HepG2 (cell line): Measurements from ENCODE around the gene TMEM44. TPM values are rescaled to one million over a fixed set of nuclear protein-coding genes. Genes with fewer than 3 reads are reported as not detected.
A peak's percentile ranks its signal among the peaks of the same experiment; 100 is the strongest.

Source experiments
- CSRNP2 ChIP-seq: sonication (generic); formaldehyde crosslinking; conservative IDR thresholded peaks from 2 replicates; pipeline ENCODE4 v1.8.0; 2022; ENCODE audit warnings: low read depth, missing genetic modification reagents
- GABPA ChIP-seq, 2 experiments: IDR thresholded peaks; 2 replicates each; pipeline ENCODE4 v1.6.1; 2011 to 2016; ENCODE audit warnings: low read depth in 2 of 2, low read length in 1 of 2, missing biosample characterization in 1 of 2, missing genetic modification characterization in 1 of 2
- HES4 ChIP-seq: sonication (generic); formaldehyde crosslinking; IDR thresholded peaks from 2 replicates; pipeline ENCODE4 v1.9.0; 2021; ENCODE audit warnings: mild to moderate bottlenecking, missing genetic modification reagents, borderline replicate concordance
- IRX3 ChIP-seq: sonication (generic); formaldehyde crosslinking; IDR thresholded peaks from 2 replicates; pipeline ENCODE4 v1.8.1; 2023; ENCODE audit warnings: mild to moderate bottlenecking, low read depth, missing genetic modification reagents, borderline replicate concordance
- MIER3 ChIP-seq: IDR thresholded peaks from 2 replicates; pipeline ENCODE4 v1.6.1; 2016; ENCODE audit warnings: missing compliant biosample characterization, borderline replicate concordance
- NCOA2 ChIP-seq: sonication (generic); formaldehyde crosslinking; IDR thresholded peaks from 2 replicates; pipeline ENCODE4 v1.8.0; 2022; ENCODE audit warnings: inconsistent platforms
- POLR2A ChIP-seq, 2 experiments: IDR thresholded peaks; 2 replicates each; pipeline ENCODE4 v1.6.1; 2011; ENCODE audit warnings: low read depth in 2 of 2, low read length in 2 of 2, mild to moderate bottlenecking in 1 of 2, moderate library complexity in 1 of 2; ENCODE audit not compliant: insufficient read depth in 1 of 2
- SOX6 ChIP-seq, 2 experiments: fragments of 450-650 bp in 1 of 2; sonication (generic) in 1 of 2; formaldehyde crosslinking in 1 of 2; IDR thresholded peaks; 2 replicates each; pipeline versions ENCODE4 v1.4.0 to v1.6.1; 2017 to 2020; ENCODE audit warnings: antibody characterized with exemption in 1 of 2, mild to moderate bottlenecking in 1 of 2, missing genetic modification reagents in 1 of 2
- TARDBP ChIP-seq: sonication (generic); formaldehyde crosslinking; IDR thresholded peaks from 2 replicates; pipeline ENCODE4 v1.8.0; 2022; ENCODE audit warnings: mild to moderate bottlenecking, missing genetic modification reagents
- ZHX1 ChIP-seq: sonication (generic); formaldehyde crosslinking; IDR thresholded peaks from 2 replicates; pipeline ENCODE4 v1.8.1; 2022; ENCODE audit warnings: low read depth, mild to moderate bottlenecking, missing genetic modification reagents
- ZNF574 ChIP-seq: sonication (generic); formaldehyde crosslinking; IDR thresholded peaks from 2 replicates; pipeline ENCODE4 v1.4.0; 2020; ENCODE audit warnings: missing genetic modification reagents
- ZNF580 ChIP-seq: IDR thresholded peaks from 2 replicates; pipeline ENCODE4 v1.6.1; 2016; ENCODE audit warnings: low read depth, borderline replicate concordance
- ZNF629 ChIP-seq: sonication (generic); formaldehyde crosslinking; conservative IDR thresholded peaks from 2 replicates; pipeline ENCODE4 v1.5.0; 2020; ENCODE audit warnings: missing genetic modification reagents
- ZNF850 ChIP-seq: sonication (generic); formaldehyde crosslinking; conservative IDR thresholded peaks from 2 replicates; pipeline ENCODE4 v1.9.0; 2021; ENCODE audit warnings: mild to moderate bottlenecking, missing genetic modification reagents
- polyA plus RNA-seq, 8 experiments: library from polyadenylated mRNA; depleted of rRNA in 3 of 8; stranded (reverse) in 7 of 8; unstranded in 1 of 8; fragments of >200 nt; fragmentation: Illumina TruSeq in 4 of 8; extraction: Trizol in 4 of 8; gene quantifications; 2 replicates each; pipeline versions ENCODE4 v1.2.1 to v1.2.3, GENCODE V29; 2011 to 2016; ENCODE audit warnings: low read depth in 4 of 8, missing spikeins in 1 of 8, mixed read lengths in 1 of 8; ENCODE audit not compliant: insufficient read depth in 1 of 8
- total RNA-seq, 5 experiments: library from RNA; depleted of rRNA; stranded (reverse); fragments of >200 nt; fragmentation: Illumina TruSeq; extraction: Trizol; gene quantifications; 2 replicates each; pipeline ENCODE4 v1.2.3, GENCODE V29; 2016; ENCODE audit warnings: low read depth in 1 of 5
- TF ChIP-seq, protein P1 (sequence below): sonication (generic); formaldehyde crosslinking; conservative IDR thresholded peaks from 2 replicates; pipeline ENCODE4 v1.4.0; 2020; ENCODE audit warnings: missing genetic modification reagents
- TF ChIP-seq, protein P2 (sequence below): sonication (generic); formaldehyde crosslinking; IDR thresholded peaks from 2 replicates; pipeline ENCODE4 v1.5.1; 2020; ENCODE audit warnings: missing genetic modification reagents, mild to moderate bottlenecking, borderline replicate concordance

TMEM44 gene
- total and polyA plus RNA-seq, 2 of the 13 experiments (the other 11 are each of a cell fraction or from before 2014, with no cell fraction given), result 7.3 to 13.8 TPM

- TF ChIP-seq, protein P1, sequence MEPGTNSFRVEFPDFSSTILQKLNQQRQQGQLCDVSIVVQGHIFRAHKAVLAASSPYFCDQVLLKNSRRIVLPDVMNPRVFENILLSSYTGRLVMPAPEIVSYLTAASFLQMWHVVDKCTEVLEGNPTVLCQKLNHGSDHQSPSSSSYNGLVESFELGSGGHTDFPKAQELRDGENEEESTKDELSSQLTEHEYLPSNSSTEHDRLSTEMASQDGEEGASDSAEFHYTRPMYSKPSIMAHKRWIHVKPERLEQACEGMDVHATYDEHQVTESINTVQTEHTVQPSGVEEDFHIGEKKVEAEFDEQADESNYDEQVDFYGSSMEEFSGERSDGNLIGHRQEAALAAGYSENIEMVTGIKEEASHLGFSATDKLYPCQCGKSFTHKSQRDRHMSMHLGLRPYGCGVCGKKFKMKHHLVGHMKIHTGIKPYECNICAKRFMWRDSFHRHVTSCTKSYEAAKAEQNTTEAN, result no peak
- TF ChIP-seq CSRNP2 (CRISPR knock-in tag) (no peak), POLR2A (IDR thresholded peaks at IDR 0.05; ENCODE audit: insufficient read depth in 1 of 2, low read depth in 2 of 2, low read length in 2 of 2) (peak in 1 of 2 experiments; percentile 40; a peak in 1 of 4 replicates), ZNF580 (CRISPR knock-in tag) (0 out of 2 replicates have a peak, but pooled peaks have one; percentile 35), ZNF850 (no peak), HES4 (CRISPR knock-in tag) (0 out of 2 replicates have a peak, but pooled peaks have one; percentile 57), ZNF574 (CRISPR knock-in tag) (peak; percentile 73), MIER3 (CRISPR knock-in tag) (no peak), ZNF629 (no peak), SOX6 (IDR thresholded peaks at IDR 0.05) (no peak), SOX6 (CRISPR knock-in tag; IDR thresholded peaks at IDR 0.05) (peak; percentile 76), IRX3 (CRISPR knock-in tag) (peak; percentile 67; the same call in 1 of the 2 replicates), TARDBP (CRISPR knock-in tag) (peak; percentile 83; the same call in 1 of the 2 replicates), GABPA (IDR thresholded peaks at IDR 0.05; ENCODE audit: low read depth, low read length) (peak; percentile 32; the same call in 1 of the 2 replicates), GABPA (CRISPR knock-in tag; IDR thresholded peaks at IDR 0.05; ENCODE audit: low read depth) (peak; percentile 47; the same call in 1 of the 2 replicates), NCOA2 (CRISPR knock-in tag) (no peak), ZHX1 (peak; percentile 47; the same call in 1 of the 2 replicates)
- TF ChIP-seq, protein P2, sequence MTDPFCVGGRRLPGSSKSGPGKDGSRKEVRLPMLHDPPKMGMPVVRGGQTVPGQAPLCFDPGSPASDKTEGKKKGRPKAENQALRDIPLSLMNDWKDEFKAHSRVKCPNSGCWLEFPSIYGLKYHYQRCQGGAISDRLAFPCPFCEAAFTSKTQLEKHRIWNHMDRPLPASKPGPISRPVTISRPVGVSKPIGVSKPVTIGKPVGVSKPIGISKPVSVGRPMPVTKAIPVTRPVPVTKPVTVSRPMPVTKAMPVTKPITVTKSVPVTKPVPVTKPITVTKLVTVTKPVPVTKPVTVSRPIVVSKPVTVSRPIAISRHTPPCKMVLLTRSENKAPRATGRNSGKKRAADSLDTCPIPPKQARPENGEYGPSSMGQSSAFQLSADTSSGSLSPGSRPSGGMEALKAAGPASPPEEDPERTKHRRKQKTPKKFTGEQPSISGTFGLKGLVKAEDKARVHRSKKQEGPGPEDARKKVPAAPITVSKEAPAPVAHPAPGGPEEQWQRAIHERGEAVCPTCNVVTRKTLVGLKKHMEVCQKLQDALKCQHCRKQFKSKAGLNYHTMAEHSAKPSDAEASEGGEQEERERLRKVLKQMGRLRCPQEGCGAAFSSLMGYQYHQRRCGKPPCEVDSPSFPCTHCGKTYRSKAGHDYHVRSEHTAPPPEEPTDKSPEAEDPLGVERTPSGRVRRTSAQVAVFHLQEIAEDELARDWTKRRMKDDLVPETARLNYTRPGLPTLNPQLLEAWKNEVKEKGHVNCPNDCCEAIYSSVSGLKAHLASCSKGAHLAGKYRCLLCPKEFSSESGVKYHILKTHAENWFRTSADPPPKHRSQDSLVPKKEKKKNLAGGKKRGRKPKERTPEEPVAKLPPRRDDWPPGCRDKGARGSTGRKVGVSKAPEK (CRISPR knock-in tag), result no peak
These were observed at the start of gene TMEM44 (continued) for GRCh38 chr3:194633349-194634004.
